Heart left ventricle (tissue), 16 donors: ENCODE data around the gene CLIP1. TPM values are rescaled to one million over a fixed set of nuclear protein-coding genes. Genes with fewer than 3 reads are reported as not detected.
"Not testable (repeated sequence)": the region's sequence is repeated elsewhere in the genome, so short reads cannot be mapped to it uniquely, and the experiment has no call there.

Experiments
- ATAC-seq, 4 donors: fragments of 200-7000 bp; cut with Tn5 transposase; one replicate each; pipeline ENCODE4 v1.9.1; 2020 to 2022; ENCODE audit warnings: moderate library complexity in 4 of 4, mild to moderate bottlenecking in 3 of 4, moderate number of reproducible peaks in 1 of 4
- DNase-seq, 5 donors: peaks; one replicate each; pipeline ENCODE4 v3.0.0-alpha.2; 2020
- H3K27ac ChIP-seq, 12 donors: fragments of 200-600 bp; sonication (generic) in 4 of 12; one replicate each; pipeline versions ENCODE4 v1.5.0 to v1.8.0; 2016 to 2022; ENCODE audit warnings: mild to moderate bottlenecking in 2 of 12
- H3K27me3 ChIP-seq, 9 donors: fragments of 200-600 bp; sonication (generic) in 2 of 9; one replicate each; pipeline versions ENCODE4 v1.5.1 to v1.8.0; 2016 to 2022; ENCODE audit warnings: mild to moderate bottlenecking in 3 of 9
- H3K36me3 ChIP-seq, 9 donors: fragments of 200-600 bp; sonication (generic) in 2 of 9; one replicate each; pipeline versions ENCODE4 v1.5.0 to v1.8.0; 2018 to 2022; ENCODE audit warnings: mild to moderate bottlenecking in 2 of 9
- H3K4me1 ChIP-seq, 12 donors: fragments of 200-600 bp; sonication (generic) in 4 of 12; one replicate each; pipeline versions ENCODE4 v1.5.0 to v1.8.0; 2016 to 2022; ENCODE audit warnings: mild to moderate bottlenecking in 3 of 12
- H3K4me3 ChIP-seq, 12 donors: fragments of 200-600 bp; sonication (generic) in 4 of 12; one replicate each; pipeline versions ENCODE4 v1.5.0 to v1.8.0; 2017 to 2022; ENCODE audit warnings: mild to moderate bottlenecking in 9 of 12, moderate library complexity in 4 of 12
- H3K9me3 ChIP-seq, 12 donors: fragments of 200-600 bp; sonication (generic) in 4 of 12; one replicate each; pipeline versions ENCODE4 v1.5.0 to v1.8.0; 2016 to 2022; ENCODE audit warnings: mild to moderate bottlenecking in 1 of 12
- POLR2A ChIP-seq, 2 donors: fragments of 450-650 bp; IDR thresholded peaks; one replicate each; pipeline ENCODE4 v1.6.1; 2017; ENCODE audit warnings: antibody characterized with exemption in 2 of 2, mild to moderate bottlenecking in 2 of 2, moderate library complexity in 2 of 2
- whole genome bisulfite sequencing, 4 donors: extraction: QIAGEN DNeasy Blood & Tissue Kit in 2 of 4; methylation state at CpG; one replicate each; pipeline versions ENCODE4 v1.1.5 to v1.1.7; 2013 to 2018; 5-methylcytosine and 5-hydroxymethylcytosine counted together
- intact Hi-C, 10 donors: fragments of 100-400 bp; cut with DNase I; formaldehyde crosslinking; loops; one replicate each; pipeline versions ENCODE4 v1.11.1 to v1.14.2; 2022
- polyA plus RNA-seq, 2 donors: library from polyadenylated mRNA; stranded (reverse); fragments of 200-250 nt; gene quantifications; one replicate each; pipeline ENCODE4 v1.2.3, GENCODE V29; 2013
- total RNA-seq, 9 donors: library from RNA; depleted of rRNA in 2 of 9; stranded (reverse); fragments of >200 nt in 2 of 9; fragmentation: NEBNext Ultra II Directional in 3 of 9; extraction: Animal tissue kit (Norgen Biotek cat#: 25700) in 3 of 9; gene quantifications; one replicate each; pipeline versions ENCODE4 v1.1.0 to v1.2.4, GENCODE V29; 2016 to 2023
- TF ChIP-seq, protein P1 (sequence below), 12 donors: fragments of 200-600 bp; sonication (generic) in 4 of 12; IDR thresholded peaks; one replicate each; pipeline versions ENCODE4 v1.5.0 to v1.8.0; 2018 to 2022; ENCODE audit warnings: antibody characterized with exemption in 12 of 12, mild to moderate bottlenecking in 5 of 12
- donor health status: ischemic (EF 13 %, LVEDD 7.1; RV severe dilation, severe dysfunction).
- donor health status: healthy with polysubstance abuse.
- donor health status: DM: no; HTN: yes; CAD: no.
- donor health status: DM: no; HTN: no; CAD: no.
- donor health status: ischemic (EF 25% LVEDD 6.9; RV normal size, moderate dysfunction).
- donor health status: ischemic (EF 25% LVEDD 5.7; RV mildly dilated, moderate dysfunction).
- donor health status: healthy.
- donor health status: DM: yes; HTN: yes; CAD: no.
- donor health status: ischemic (EF 35%, LVEDD 5.7; RV mildly dilated, moderate dysfunction).
- donor health status: nonischemic (EF 11% LVEDD 7.7; RV severe dilation, severe dysfunction).
- donor health status: DM: yes; HTN: yes; CAD: no.
- donor health status: PGD.
- donor health status: ischemic (EF 29% LVEDD 5.4; RV normal size, mild dysfunction).
- donor health status: nonischemic (EF 23%, LVEDD 6.1; RV moderate dilation, normal function).

Gene CLIP1
- total and polyA plus RNA-seq, 11 donors = 31.9 to 173 (median 104) TPM

DNA sequence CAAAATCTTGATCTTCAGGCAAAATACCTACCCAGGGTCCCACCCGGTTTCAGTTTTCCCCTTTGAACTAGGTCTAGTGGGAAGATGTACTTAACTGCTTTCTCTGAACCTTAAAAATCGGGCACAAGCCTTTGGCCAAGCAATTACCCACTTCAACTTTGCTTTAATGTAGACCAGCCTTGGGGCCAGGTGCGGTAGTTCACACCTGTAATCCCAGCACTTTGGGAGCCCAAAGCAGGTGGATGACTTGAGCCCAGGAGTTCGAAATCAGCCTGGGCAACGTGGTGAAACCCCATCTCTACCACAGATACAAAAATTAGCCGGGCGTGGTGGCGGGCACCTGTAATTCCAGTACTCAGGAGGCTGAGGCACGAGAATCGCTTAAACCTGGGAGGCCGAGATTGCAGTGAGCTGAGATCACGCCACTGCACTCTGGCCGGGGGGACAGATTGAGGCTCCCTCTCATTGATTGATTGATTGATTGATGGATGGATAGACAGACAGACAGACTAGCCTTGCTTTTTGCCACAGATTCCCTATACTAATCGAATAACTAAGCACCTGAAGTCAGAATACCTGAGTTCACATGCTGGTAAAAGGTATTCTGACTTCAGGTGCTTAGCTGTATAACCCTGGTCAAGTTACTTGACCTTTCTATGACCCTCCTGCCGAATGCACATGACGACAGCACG is 1.9 kb downstream of the CLIP1 start:
- Histone ChIP-seq H3K27ac (peak overlapping the region in 11 of 12 donors; percentile 93 to 99 (median 99)), H3K4me1 (peaks cover 0 to 40% (median 24%) of the 10 kb centered on the region in 12 donors), H3K9me3 (no peaks in the 10 kb centered on the region), H3K27me3 (no peaks in the 10 kb centered on the region), H3K36me3 (peaks cover 0 to 15% (median 0%) of the 10 kb centered on the region in 9 donors), H3K4me3 (peak overlapping the region in 9 of 12 donors; percentile 76 to 99 (median 88))
- no peak for TF ChIP-seq POLR2A (IDR thresholded peaks at IDR 0.05)
- TF ChIP-seq, protein P1, sequence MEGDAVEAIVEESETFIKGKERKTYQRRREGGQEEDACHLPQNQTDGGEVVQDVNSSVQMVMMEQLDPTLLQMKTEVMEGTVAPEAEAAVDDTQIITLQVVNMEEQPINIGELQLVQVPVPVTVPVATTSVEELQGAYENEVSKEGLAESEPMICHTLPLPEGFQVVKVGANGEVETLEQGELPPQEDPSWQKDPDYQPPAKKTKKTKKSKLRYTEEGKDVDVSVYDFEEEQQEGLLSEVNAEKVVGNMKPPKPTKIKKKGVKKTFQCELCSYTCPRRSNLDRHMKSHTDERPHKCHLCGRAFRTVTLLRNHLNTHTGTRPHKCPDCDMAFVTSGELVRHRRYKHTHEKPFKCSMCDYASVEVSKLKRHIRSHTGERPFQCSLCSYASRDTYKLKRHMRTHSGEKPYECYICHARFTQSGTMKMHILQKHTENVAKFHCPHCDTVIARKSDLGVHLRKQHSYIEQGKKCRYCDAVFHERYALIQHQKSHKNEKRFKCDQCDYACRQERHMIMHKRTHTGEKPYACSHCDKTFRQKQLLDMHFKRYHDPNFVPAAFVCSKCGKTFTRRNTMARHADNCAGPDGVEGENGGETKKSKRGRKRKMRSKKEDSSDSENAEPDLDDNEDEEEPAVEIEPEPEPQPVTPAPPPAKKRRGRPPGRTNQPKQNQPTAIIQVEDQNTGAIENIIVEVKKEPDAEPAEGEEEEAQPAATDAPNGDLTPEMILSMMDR (IDR thresholded peaks at IDR 0.05) = no peak
- intact Hi-C loops = no loop called here
- ATAC-seq (no peak), DNase-seq (no peak)
- WGBS, 4 donors = 77 to 82% (median 80%) methylated on average over 14 to 17 of the region's 17 CpGs

DNA sequence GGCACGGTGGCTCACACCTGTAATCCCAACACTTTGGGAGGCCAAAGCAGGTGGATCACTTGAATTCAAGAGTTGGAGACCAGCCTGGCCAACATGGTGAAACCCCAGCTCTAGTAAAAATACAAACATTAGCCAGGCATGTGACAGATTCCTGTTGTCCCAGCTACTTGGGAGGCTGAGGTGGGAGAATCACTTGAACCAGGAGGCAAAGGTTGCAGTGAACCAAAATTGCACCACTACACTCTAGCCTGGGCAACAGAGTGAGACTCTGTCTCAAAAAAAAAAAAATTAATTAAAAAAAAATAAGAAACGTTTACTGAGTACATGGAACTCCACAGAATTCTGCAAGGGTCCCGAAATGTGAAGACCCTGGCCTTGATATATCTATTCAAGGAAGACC is 3.4 kb downstream of the CLIP1 start:
- H3K36me3 ChIP-seq = peaks cover 0 to 16% (median 0%) of the 10 kb centered on the region in 9 donors
- ATAC-seq, intact Hi-C loops, H3K4me3 ChIP-seq, DNase-seq, H3K9me3 ChIP-seq, H3K27me3 ChIP-seq: not testable (repeated sequence)
- H3K27ac ChIP-seq = peak overlapping the region in 1 of 12 donors; percentile 99
- 89 to 94% (median 92%) methylated on average over 3 of the region's 3 CpGs for WGBS, 4 donors
- H3K4me1 ChIP-seq = peaks cover 0 to 45% (median 24%) of the 10 kb centered on the region in 12 donors

DNA sequence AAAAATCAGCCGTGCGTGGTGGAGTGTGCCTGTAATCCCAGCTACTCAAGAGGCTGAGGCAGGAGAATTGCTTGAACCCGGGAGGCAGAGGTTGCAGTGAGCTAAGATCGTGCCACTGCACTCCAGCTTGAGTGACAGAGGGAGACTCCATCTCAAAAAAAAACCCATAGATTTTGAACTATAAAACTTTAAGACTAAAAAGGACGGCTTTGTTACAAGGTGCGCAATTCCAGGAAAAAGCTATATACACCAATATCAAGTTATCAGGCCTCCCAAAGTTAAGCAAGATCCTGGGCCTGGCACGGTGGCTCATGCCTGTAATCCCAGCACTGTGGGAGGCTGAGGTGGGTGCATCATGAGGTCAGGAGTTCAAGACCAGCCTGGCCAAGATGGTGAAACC is 6.8 kb downstream of the CLIP1 start:
- DNase-seq, H3K4me3 ChIP-seq, H3K27me3 ChIP-seq, intact Hi-C loops, H3K9me3 ChIP-seq, ATAC-seq: not testable (repeated sequence)
- Histone ChIP-seq H3K4me1 (peaks cover 0 to 49% (median 25%) of the 10 kb centered on the region in 12 donors), H3K27ac (peak overlapping the region in 1 of 12 donors; percentile 20), H3K36me3 (peaks cover 0 to 16% (median 0%) of the 10 kb centered on the region in 9 donors)
- 94 to 97% (median 95%) methylated on average over 7 of the region's 7 CpGs for WGBS, 4 donors

DNA sequence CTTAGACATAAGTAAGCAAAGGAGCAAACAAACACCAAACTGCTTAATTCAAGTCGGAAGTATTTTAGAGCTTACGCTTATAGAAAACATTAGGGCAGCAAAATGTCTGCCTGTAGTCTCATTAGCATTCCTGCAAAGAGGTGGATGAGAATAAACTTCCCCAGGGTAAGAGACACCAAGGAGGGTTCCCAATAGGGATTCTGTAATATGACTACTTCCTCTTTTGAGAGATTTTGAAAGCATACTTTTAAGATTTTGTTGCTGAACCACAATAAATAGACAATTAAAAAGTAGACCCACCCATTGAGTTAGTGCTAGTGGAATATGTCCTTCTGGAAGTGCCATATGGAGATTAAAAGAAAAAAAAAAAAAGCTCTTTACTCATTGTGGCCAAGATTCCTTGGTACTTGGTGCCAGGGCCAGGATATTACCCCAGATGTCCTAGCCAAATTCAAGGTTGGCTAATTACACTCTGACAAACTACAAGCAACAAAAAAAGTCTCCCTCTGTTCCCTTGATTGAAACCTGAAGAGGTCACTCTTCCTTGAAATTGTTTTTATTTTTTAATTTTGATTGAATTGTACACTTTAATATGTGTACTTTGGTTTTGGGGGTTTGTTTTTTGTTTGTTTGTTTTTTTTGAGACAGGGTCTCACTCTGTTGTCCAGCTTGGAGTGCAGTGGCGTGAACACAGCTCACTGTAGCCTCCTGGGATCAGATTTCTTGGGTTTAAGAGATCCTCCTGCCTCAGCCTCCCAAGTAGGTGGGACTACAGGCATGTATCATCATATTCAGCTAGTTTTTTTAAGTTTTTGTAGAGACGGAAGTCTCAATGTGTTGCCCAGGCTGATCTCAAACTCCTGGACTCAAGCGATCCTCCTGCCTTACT is 8.7 kb downstream of the CLIP1 start:
- H3K9me3 ChIP-seq = no peaks in the 10 kb centered on the region
- H3K4me1 ChIP-seq = peaks cover 0 to 38% (median 18%) of the 10 kb centered on the region in 12 donors
- peak overlapping the region in 5 of 12 donors; percentile 4 to 76 (median 46) for H3K27ac ChIP-seq
- WGBS, 4 donors = 75 to 93% (median 90%) methylated on average over 5 of the region's 5 CpGs
- no peak overlapping the region for H3K4me3 ChIP-seq
- DNase-seq (no peak), ATAC-seq (no peak)
- peaks cover 0 to 16% (median 0%) of the 10 kb centered on the region in 9 donors for H3K36me3 ChIP-seq
- H3K27me3 ChIP-seq = no peaks in the 10 kb centered on the region
- TF ChIP-seq, protein P1 (IDR thresholded peaks at IDR 0.05) = no peak
- TF ChIP-seq POLR2A (IDR thresholded peaks at IDR 0.05) = no peak
- intact Hi-C loops = no loop called here
